GM18907 (cell line): ENCODE measurements around the gene PABPN1L.

Experiments used
- ATAC-seq: cut with Tn5 transposase; IDR thresholded peaks from one replicate; pipeline ENCODE4 v1.9.1; 2021; ENCODE audit warnings: mild to moderate bottlenecking, moderate library complexity; ENCODE audit not compliant: unreplicated experiment

The PABPN1L gene

GRCh38 chr16:88814144-88814502 lies 52.3 kb downstream of the PABPN1L start:
- ATAC-seq: no peak
